ENCODE data around the gene HK1. TPM values are rescaled to one million over a fixed set of nuclear protein-coding genes. Genes with fewer than 3 reads are reported as not detected.

The HK1 gene
- total and polyA plus RNA-seq, 2 donors (not counting 1 experiment from before 2014, with no cell fraction given) = 24.7 to 40.8 TPM

- Histone ChIP-seq H3K9me3 (ENCODE audit: control extremely low read depth in 1 of 3, control insufficient read depth in 2 of 3, insufficient read depth in 1 of 3, low read length in 2 of 3) (peaks cover 0 to 3% (median 0%) of the 10 kb centered on the region in 3 donors), H4K20me1 (ENCODE audit: control insufficient read depth, insufficient read depth, low read length, poor library complexity, severe bottlenecking) (no peaks in the 10 kb centered on the region), H3K4me2 (replicated peaks; ENCODE audit: low read depth, low read length, poor library complexity, severe bottlenecking) (no peak overlapping the region), H3K27ac (ENCODE audit: low read length in 2 of 2) (no peak overlapping the region), H3K79me2 (ENCODE audit: control insufficient read depth, insufficient read depth, low read length) (no peaks in the 10 kb centered on the region), H3K27me3 (replicated peaks in 1 of 4; ENCODE audit: control extremely low read depth in 1 of 4, control insufficient read depth in 3 of 4, insufficient read depth in 4 of 4, low read length in 3 of 4) (no peaks in the 10 kb centered on the region), H3K9ac (ENCODE audit: low read length) (no peak overlapping the region), H3K36me3 (replicated peaks in 1 of 2; ENCODE audit: control extremely low read depth in 1 of 2, control insufficient read depth in 1 of 2, extremely low read depth in 1 of 2, insufficient read depth in 2 of 2, low read length in 1 of 2) (peaks cover 0 to 31% of the 10 kb centered on the region in 2 experiments), H3K4me1 (ENCODE audit: control insufficient read depth in 2 of 2, insufficient read depth in 2 of 2, low read length in 2 of 2) (peaks cover 5 to 9% of the 10 kb centered on the region in 2 donors), H3K4me3 (ENCODE audit: control extremely low read depth in 1 of 5, extremely low read depth in 1 of 5, insufficient read depth in 1 of 5, low read depth in 2 of 5, low read length in 4 of 5) (no peak overlapping the region), H2AFZ (ENCODE audit: insufficient read depth, low read depth, low read length, poor library complexity, severe bottlenecking) (no peak overlapping the region)
- H3K9me3 Mint-ChIP-seq (ENCODE audit: insufficient read depth) = no peaks in the 10 kb centered on the region
- no peak for DNase-seq
- peaks cover 6% of the 10 kb centered on the region for H3K4me1 Mint-ChIP-seq
- no peak overlapping the region for H3K4me3 Mint-ChIP-seq
- 83% methylated on average over 1 of the region's 3 CpGs for WGBS (ENCODE audit: insufficient coverage)
- no peak overlapping the region for H3K27ac Mint-ChIP-seq
- H3K27me3 Mint-ChIP-seq = no peaks in the 10 kb centered on the region
- CTCF ChIA-PET = interaction anchor here (1.0 to 1.5 kb wide), 3 partner anchors 10 to 13 kb away, joined by 3 to 9 read pairs (median 3); no protein-coding TSS in a partner anchor
- POLR2A ChIA-PET = no interaction called here
- TF ChIP-seq EZH2 (IDR thresholded peaks at IDR 0.05; ENCODE audit: borderline replicate concordance, insufficient read depth, low read depth, low read length, poor library complexity, severe bottlenecking) = no peak
- TF ChIP-seq, protein P1, sequence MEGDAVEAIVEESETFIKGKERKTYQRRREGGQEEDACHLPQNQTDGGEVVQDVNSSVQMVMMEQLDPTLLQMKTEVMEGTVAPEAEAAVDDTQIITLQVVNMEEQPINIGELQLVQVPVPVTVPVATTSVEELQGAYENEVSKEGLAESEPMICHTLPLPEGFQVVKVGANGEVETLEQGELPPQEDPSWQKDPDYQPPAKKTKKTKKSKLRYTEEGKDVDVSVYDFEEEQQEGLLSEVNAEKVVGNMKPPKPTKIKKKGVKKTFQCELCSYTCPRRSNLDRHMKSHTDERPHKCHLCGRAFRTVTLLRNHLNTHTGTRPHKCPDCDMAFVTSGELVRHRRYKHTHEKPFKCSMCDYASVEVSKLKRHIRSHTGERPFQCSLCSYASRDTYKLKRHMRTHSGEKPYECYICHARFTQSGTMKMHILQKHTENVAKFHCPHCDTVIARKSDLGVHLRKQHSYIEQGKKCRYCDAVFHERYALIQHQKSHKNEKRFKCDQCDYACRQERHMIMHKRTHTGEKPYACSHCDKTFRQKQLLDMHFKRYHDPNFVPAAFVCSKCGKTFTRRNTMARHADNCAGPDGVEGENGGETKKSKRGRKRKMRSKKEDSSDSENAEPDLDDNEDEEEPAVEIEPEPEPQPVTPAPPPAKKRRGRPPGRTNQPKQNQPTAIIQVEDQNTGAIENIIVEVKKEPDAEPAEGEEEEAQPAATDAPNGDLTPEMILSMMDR (IDR thresholded peaks at IDR 0.05) = no peak
- no peak for ATAC-seq (ENCODE audit: low read depth)
- intact Hi-C loops (cut with micrococcal nuclease) = no loop called here
Observed at GRCh38 chr10:69403519-69403918, 125.2 kb downstream of the HK1 start.

DNA sequence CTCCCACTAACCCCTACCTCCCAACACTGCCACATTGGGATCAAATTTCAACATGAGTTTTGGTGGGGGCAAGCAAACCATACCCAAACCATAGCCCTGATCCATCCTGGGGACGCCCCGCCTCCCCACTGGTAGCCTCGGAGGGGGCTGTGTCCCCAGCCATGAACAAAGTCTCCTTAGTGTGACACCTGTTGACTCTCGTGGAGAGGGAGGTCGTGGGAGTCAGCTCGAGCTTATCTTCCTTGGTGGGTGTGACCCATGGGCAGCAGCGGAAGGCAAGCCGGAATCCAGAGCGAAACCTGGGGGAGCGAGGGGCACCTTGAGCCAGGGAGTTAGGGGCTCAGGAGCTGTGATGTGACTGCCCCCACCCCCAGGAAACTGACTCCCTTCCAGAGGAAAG is 126.5 kb downstream of the HK1 start:
- no peak overlapping the region for H3K4me3 ChIP-seq (ENCODE audit: control extremely low read depth in 1 of 5, extremely low read depth in 1 of 5, insufficient read depth in 1 of 5, low read depth in 2 of 5, low read length in 4 of 5)
- WGBS (ENCODE audit: insufficient coverage) = 100% methylated on average over 10 of the region's 10 CpGs
- TF ChIP-seq, protein P1 (IDR thresholded peaks at IDR 0.05) = no peak
- no peak for TF ChIP-seq EZH2 (IDR thresholded peaks at IDR 0.05; ENCODE audit: borderline replicate concordance, insufficient read depth, low read depth, low read length, poor library complexity, severe bottlenecking)
- Mint-ChIP-seq H3K4me1 (peaks cover 13% of the 10 kb centered on the region), H3K4me3 (no peak overlapping the region), H3K27ac (no peak overlapping the region), H3K27me3 (no peaks in the 10 kb centered on the region), H3K9me3 (ENCODE audit: insufficient read depth) (no peaks in the 10 kb centered on the region)
- H4K20me1 ChIP-seq (ENCODE audit: control insufficient read depth, insufficient read depth, low read length, poor library complexity, severe bottlenecking) = no peaks in the 10 kb centered on the region
- no peaks in the 10 kb centered on the region for H3K79me2 ChIP-seq (ENCODE audit: control insufficient read depth, insufficient read depth, low read length)
- peaks cover 12 to 18% of the 10 kb centered on the region in 2 donors for H3K4me1 ChIP-seq (ENCODE audit: control insufficient read depth in 2 of 2, insufficient read depth in 2 of 2, low read length in 2 of 2)
- DNase-seq = no peak
- no peak overlapping the region for H3K4me2 ChIP-seq (replicated peaks; ENCODE audit: low read depth, low read length, poor library complexity, severe bottlenecking)
- H3K9me3 ChIP-seq (ENCODE audit: control extremely low read depth in 1 of 3, control insufficient read depth in 2 of 3, insufficient read depth in 1 of 3, low read length in 2 of 3) = peaks cover 0 to 3% (median 0%) of the 10 kb centered on the region in 3 donors
- no peak overlapping the region for H3K9ac ChIP-seq (ENCODE audit: low read length)
- H3K27me3 ChIP-seq (replicated peaks in 1 of 4; ENCODE audit: control extremely low read depth in 1 of 4, control insufficient read depth in 3 of 4, insufficient read depth in 4 of 4, low read length in 3 of 4) = no peaks in the 10 kb centered on the region
- peaks cover 0 to 22% of the 10 kb centered on the region in 2 experiments for H3K36me3 ChIP-seq (replicated peaks in 1 of 2; ENCODE audit: control extremely low read depth in 1 of 2, control insufficient read depth in 1 of 2, extremely low read depth in 1 of 2, insufficient read depth in 2 of 2, low read length in 1 of 2)
- intact Hi-C loops (cut with micrococcal nuclease) = loop anchor here (5.0 kb wide), 2 partner anchors 417 to 743 kb away; partner anchors contain the start of genes KIFBP and TYSND1
- no peak overlapping the region for H2AFZ ChIP-seq (ENCODE audit: insufficient read depth, low read depth, low read length, poor library complexity, severe bottlenecking)
- ATAC-seq (ENCODE audit: low read depth) = no peak
- POLR2A ChIA-PET = no interaction called here
- CTCF ChIA-PET = interaction anchor here (1.1 to 1.2 kb wide), 2 partner anchors 12 to 14 kb away, joined by 3 read pairs; no protein-coding TSS in a partner anchor
- H3K27ac ChIP-seq (ENCODE audit: low read length in 2 of 2) = no peak overlapping the region
